ENCODE results near the gene REP15. TPM values are rescaled to one million over a fixed set of nuclear protein-coding genes. Genes with fewer than 3 reads are reported as not detected.
A peak's percentile ranks its signal among the peaks of the same experiment; 100 is the strongest.
"Not testable (repeated sequence)": the region's sequence is repeated elsewhere in the genome, so short reads cannot be mapped to it uniquely, and the experiment has no call there.

Gene REP15
- total RNA-seq, 2 experiments from 2014 or later: not detected

GRCh38 chr12:27733052-27733656 lies 36.9 kb downstream of the REP15 start:
- no peak overlapping the region for H3K4me3 Mint-ChIP-seq
- H3K4me1 Mint-ChIP-seq (ENCODE audit: low read depth): no peaks in the 10 kb centered on the region
- H3K27ac Mint-ChIP-seq: no peak overlapping the region
- DNase-seq (peak; percentile 47), ATAC-seq (peak; percentile 79)
- CTCF ChIA-PET: interaction anchor here (0.7 to 7.4 kb wide), 19 partner anchors 8 to 237 kb away, joined by 3 to 65 read pairs (median 4); no protein-coding TSS in a partner anchor
- H3K27me3 Mint-ChIP-seq: no peaks in the 10 kb centered on the region
- intact Hi-C loops (cut with micrococcal nuclease): loop anchor here (1.0 to 5.0 kb wide), 2 partner anchors 88 to 209 kb away; no protein-coding TSS in a partner anchor
- peaks cover 25% of the 10 kb centered on the region for H3K36me3 Mint-ChIP-seq (ENCODE audit: low read depth)
- no peaks in the 10 kb centered on the region for H3K9me3 Mint-ChIP-seq
- TF ChIP-seq CTCF (IDR thresholded peaks at IDR 0.05): peak; percentile 82
- POLR2A ChIA-PET: interaction anchor here (0.6 to 1.0 kb wide), 2 partner anchors 88 to 325 kb away, joined by 3 to 5 read pairs; no protein-coding TSS in a partner anchor

GRCh38 chr12:27733791-27734190 lies 37.5 kb downstream of the REP15 start:
- TF ChIP-seq CTCF (IDR thresholded peaks at IDR 0.05): no peak
- no peak overlapping the region for H3K4me3 Mint-ChIP-seq
- H3K9me3 Mint-ChIP-seq: no peaks in the 10 kb centered on the region
- DNase-seq (no peak), ATAC-seq (no peak)
- H3K27ac Mint-ChIP-seq: no peak overlapping the region
- peaks cover 24% of the 10 kb centered on the region for H3K36me3 Mint-ChIP-seq (ENCODE audit: low read depth)
- POLR2A ChIA-PET: interaction anchor here (0.6 kb wide), 1 partner anchor 324 kb away, joined by 5 read pairs; no protein-coding TSS in a partner anchor
- CTCF ChIA-PET: interaction anchor here (0.7 to 7.4 kb wide), 13 partner anchors 8 to 236 kb away, joined by 3 to 65 read pairs (median 6); no protein-coding TSS in a partner anchor
- intact Hi-C loops (cut with micrococcal nuclease): loop anchor here (1.0 to 5.0 kb wide), 2 partner anchors 88 to 209 kb away; no protein-coding TSS in a partner anchor
- H3K4me1 Mint-ChIP-seq (ENCODE audit: low read depth): peaks cover under 1% of the 10 kb centered on the region
- no peaks in the 10 kb centered on the region for H3K27me3 Mint-ChIP-seq

- DNase-seq; H3K4me3 Mint-ChIP-seq; H3K27ac Mint-ChIP-seq; ATAC-seq; H3K4me1 Mint-ChIP-seq (ENCODE audit: low read depth); POLR2A ChIA-PET; H3K9me3 Mint-ChIP-seq; H3K27me3 Mint-ChIP-seq: not testable (repeated sequence)
- CTCF ChIA-PET: interaction anchor here (0.9 to 7.4 kb wide), 3 partner anchors 10 to 207 kb away, joined by 3 to 65 read pairs (median 44); no protein-coding TSS in a partner anchor
- peaks cover 24% of the 10 kb centered on the region for H3K36me3 Mint-ChIP-seq (ENCODE audit: low read depth)
- intact Hi-C loops (cut with micrococcal nuclease): loop anchor here (5.0 kb wide), 1 partner anchor 208 kb away; no protein-coding TSS in a partner anchor
Observed at GRCh38 chr12:27734321-27734720, 38.1 kb downstream of the REP15 start.

GRCh38 chr12:27743601-27744000 lies 47.4 kb downstream of the REP15 start:
- Mint-ChIP-seq H3K27ac (no peak overlapping the region), H3K9me3 (no peaks in the 10 kb centered on the region), H3K4me3 (no peak overlapping the region), H3K4me1 (ENCODE audit: low read depth) (peaks cover 9% of the 10 kb centered on the region), H3K36me3 (ENCODE audit: low read depth) (peaks cover 37% of the 10 kb centered on the region), H3K27me3 (no peaks in the 10 kb centered on the region)
- CTCF ChIA-PET: interaction anchor here (0.7 kb wide), 1 partner anchor 9 kb away, joined by 3 read pairs; no protein-coding TSS in a partner anchor
- ATAC-seq (no peak), DNase-seq (no peak)
- TF ChIP-seq CTCF (IDR thresholded peaks at IDR 0.05): no peak
- POLR2A ChIA-PET: no interaction called here
- intact Hi-C loops (cut with micrococcal nuclease): no loop called here

GRCh38 chr12:27745734-27746133 lies 49.5 kb downstream of the REP15 start:
- intact Hi-C loops (cut with micrococcal nuclease): not testable (repeated sequence)
- POLR2A ChIA-PET: interaction anchor here (0.7 to 1.1 kb wide), 2 partner anchors 32 to 34 kb away, joined by 3 read pairs; partner anchors contain the start of genes KLHL42 and MANSC4

More at GRCh38 chr12:27745734-27746133, 49.5 kb downstream of the REP15 start:
- H3K9me3 Mint-ChIP-seq; H3K27ac Mint-ChIP-seq; H3K4me3 Mint-ChIP-seq; H3K27me3 Mint-ChIP-seq; DNase-seq; ATAC-seq; H3K4me1 Mint-ChIP-seq (ENCODE audit: low read depth): not testable (repeated sequence)
- CTCF ChIA-PET: interaction anchor here (1.3 kb wide), 1 partner anchor 13 kb away, joined by 4 read pairs; no protein-coding TSS in a partner anchor
- H3K36me3 Mint-ChIP-seq (ENCODE audit: low read depth): peaks cover 24% of the 10 kb centered on the region

Other genes with a start within 250 kb of the REP15 start
- gene SMCO2, start 249.7 kb upstream of the REP15 start, total RNA-seq: under 1 TPM in 1 of 2 experiments, not detected in 1; 0.32 TPM
- gene PPFIBP1, start 172.2 kb upstream of the REP15 start, total RNA-seq: 1 to 10 TPM; 6.6 to 8.8 TPM
- 10 to 100 TPM; 56.4 to 60.5 TPM for gene MRPS35, start 14.4 kb downstream of the REP15 start, total RNA-seq
- 10 to 100 TPM; 10.2 to 11.3 TPM for gene KLHL42, start 83.8 kb downstream of the REP15 start, total RNA-seq
- not detected for gene MANSC4, start 83.8 kb downstream of the REP15 start, total RNA-seq